ENCODE results near the gene RPH3AL. TPM values are rescaled to one million over a fixed set of nuclear protein-coding genes. Genes with fewer than 3 reads are reported as not detected.
"Not testable (repeated sequence)": the region's sequence is repeated elsewhere in the genome, so short reads cannot be mapped to it uniquely, and the experiment has no call there.

RPH3AL gene
- total RNA-seq, 1 experiment from 2014 or later = 3.0 TPM

DNA sequence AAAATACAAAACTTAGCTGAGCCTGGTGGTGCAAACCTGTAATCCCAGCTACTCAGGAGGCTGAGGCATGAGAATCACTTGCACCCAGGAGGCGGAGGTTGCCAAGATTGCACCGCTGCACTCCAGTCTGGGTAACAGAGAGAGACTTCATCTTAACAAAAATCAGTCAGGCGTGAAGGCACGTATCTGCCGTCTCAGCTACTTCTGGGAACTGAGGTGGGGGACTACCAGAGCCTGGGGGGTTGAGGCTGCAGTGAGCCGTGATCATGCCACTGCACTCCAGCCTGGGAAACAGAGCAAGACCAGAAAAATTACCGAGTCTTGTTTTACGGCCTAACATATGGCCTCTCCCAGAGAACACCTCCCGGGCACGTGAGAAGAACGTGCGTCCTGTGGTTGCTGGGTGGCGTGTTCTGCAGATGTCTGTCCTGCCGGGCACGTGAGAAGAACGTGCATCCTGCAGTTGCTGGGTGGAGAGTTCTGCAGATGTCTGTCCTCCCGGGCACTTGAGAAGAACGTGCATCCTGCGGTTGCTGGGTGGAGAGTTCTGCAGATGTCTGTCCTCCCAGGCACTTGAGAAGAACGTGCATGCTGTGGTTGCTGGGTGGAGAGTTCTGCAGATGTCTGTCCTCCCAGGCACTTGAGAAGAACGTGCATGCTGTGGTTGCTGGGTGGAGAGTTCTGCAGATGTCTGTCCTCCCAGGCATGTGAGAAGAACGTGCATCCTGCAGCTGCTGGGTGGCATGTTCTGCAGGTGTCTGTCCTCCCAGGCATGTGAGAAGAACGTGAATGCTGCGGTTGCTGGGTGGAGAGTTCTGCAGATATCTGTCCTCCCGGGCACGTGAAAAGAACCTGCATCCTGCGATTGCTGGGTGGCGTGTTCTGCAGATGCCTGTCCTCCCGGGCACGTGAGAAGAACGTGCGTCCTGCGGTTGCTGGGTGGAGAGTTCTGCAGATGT is 14.3 kb upstream of the RPH3AL start:
- not testable (repeated sequence) for H3K4me2 ChIP-seq (ENCODE audit: insufficient read depth, insufficient read length, low read length); H3T11ph ChIP-seq (ENCODE audit: low read length); H3K4ac ChIP-seq (ENCODE audit: low read depth, low read length); H3K23me2 ChIP-seq (ENCODE audit: insufficient read length, low read depth, low read length, poor library complexity, severe bottlenecking); H2AFZ ChIP-seq (ENCODE audit: low read length); H3K4me3 Mint-ChIP-seq; H3K79me2 ChIP-seq (ENCODE audit: insufficient read depth, low read length); H3K18ac ChIP-seq (ENCODE audit: insufficient read length, low read depth, low read length); H3K56ac ChIP-seq (ENCODE audit: insufficient read length, low read depth, low read length); H2BK120ac ChIP-seq (ENCODE audit: low read depth, low read length, poor library complexity, severe bottlenecking); H3K4me1 Mint-ChIP-seq; H3K36me3 Mint-ChIP-seq (ENCODE audit: insufficient read depth in 1 of 3, low read depth in 3 of 3); H4K8ac ChIP-seq (replicated peaks; ENCODE audit: insufficient read length, low read depth, low read length); H3K79me1 ChIP-seq (ENCODE audit: insufficient read depth, low read depth, low read length, poor library complexity, severe bottlenecking); H3K9me3 ChIP-seq (ENCODE audit: control insufficient read depth, low read depth, low read length); H3K27me3 ChIP-seq (ENCODE audit: insufficient read depth, low read length); H2BK5ac ChIP-seq (ENCODE audit: insufficient read length, low read length); H3K9ac ChIP-seq (ENCODE audit: extremely low read depth, insufficient read length, low read length); H3K4me1 ChIP-seq (ENCODE audit: insufficient read depth, low read length); H2BK20ac ChIP-seq (ENCODE audit: low read depth, low read length, poor library complexity, severe bottlenecking); H2BK12ac ChIP-seq (ENCODE audit: insufficient read length, low read depth, low read length); H2BK15ac ChIP-seq (ENCODE audit: low read depth, low read length); H3K23ac ChIP-seq (ENCODE audit: insufficient read length, low read depth, low read length); H2AK5ac ChIP-seq (ENCODE audit: insufficient read length, low read length); H3K14ac ChIP-seq (ENCODE audit: insufficient read depth, low read length); H4K20me1 ChIP-seq (ENCODE audit: control insufficient read depth, insufficient read depth, insufficient read length); H4K91ac ChIP-seq (ENCODE audit: insufficient read length, low read depth, low read length); H3K27ac Mint-ChIP-seq; H4K5ac ChIP-seq (ENCODE audit: insufficient read length, low read depth, low read length); DNase-seq; H3K27ac ChIP-seq (ENCODE audit: insufficient read length, low read depth, low read length)
- WGBS (ENCODE audit: extremely low coverage, insufficient read length, low lambda C conversion rate) = no CpG with 5 or more reads among the region's 33 CpGs
- Mint-ChIP-seq H3K9me3 (peaks cover 8 to 14% of the 10 kb centered on the region in 2 experiments), H3K27me3 (ENCODE audit: low read depth) (peaks cover 14% of the 10 kb centered on the region)

Data from H9 (cell line).